ENCODE data around the gene PSMB5.

Gene PSMB5

DNA sequence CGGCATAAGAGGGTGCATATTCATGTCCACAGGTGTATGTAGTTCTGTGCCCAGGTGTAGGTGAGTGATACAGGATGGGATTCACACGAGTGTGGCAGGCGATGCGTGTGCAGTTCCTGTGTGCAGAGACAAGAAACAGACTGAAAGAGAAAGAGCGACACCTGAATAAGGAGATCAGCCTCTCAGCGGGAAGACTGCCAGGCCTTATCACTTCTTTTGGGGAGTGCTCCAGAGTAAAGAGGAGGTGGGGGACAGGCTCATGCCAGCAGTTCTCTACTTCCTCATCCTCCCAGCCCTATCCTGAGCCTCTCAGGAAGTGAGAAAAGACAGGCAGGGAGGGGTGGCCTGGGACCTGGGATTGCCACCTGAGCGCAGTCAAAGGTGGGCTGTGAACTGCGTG lies 10.1 kb upstream of the PSMB5 start:
- no peak for DNase-seq (ENCODE audit: low read depth in 1 of 2, low spot score in 1 of 2)

DNA sequence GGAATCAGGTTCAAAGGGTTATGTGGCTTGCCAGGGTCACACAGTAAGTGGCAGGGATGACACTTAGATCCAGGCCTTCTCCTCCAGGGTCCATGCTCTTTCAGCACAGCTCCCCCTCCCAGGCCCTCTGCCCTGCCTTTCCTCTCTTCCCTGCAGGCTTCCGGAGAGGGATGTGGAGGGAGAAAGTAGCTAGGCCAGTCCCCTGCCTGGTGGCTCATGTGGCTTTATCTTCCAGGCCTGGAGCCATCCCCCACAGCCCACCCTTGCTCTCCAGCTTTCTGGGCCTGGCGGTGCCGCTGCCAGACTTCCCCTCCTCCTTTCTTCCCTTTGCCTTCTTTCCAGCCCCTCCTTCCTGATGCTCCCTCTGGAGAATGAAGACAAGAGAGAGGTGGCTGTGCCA lies 9.1 kb upstream of the PSMB5 start:
- no peak for DNase-seq (ENCODE audit: low read depth in 1 of 2, low spot score in 1 of 2)

DNA sequence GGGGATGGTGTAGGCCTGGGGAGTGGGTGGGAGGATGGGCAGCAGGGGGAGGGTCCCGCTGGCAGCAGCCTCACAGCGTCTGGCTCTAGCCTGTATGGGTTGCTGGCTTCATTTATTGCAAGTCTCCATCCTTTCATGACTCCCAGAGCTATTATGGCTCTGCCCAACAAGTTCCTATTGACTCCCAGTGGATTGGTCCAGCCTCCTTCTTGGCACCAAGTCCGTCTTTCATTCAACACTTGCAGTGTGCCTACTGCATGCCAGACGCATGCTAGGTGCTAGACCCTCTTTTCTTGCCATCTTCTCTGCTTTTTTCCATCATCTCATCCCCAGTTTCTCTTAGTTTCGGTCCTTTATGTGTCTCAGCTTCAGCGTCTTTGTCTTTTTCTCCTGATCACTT lies 8.4 kb upstream of the PSMB5 start:
- DNase-seq (ENCODE audit: low read depth in 1 of 2, low spot score in 1 of 2), result no peak

DNA sequence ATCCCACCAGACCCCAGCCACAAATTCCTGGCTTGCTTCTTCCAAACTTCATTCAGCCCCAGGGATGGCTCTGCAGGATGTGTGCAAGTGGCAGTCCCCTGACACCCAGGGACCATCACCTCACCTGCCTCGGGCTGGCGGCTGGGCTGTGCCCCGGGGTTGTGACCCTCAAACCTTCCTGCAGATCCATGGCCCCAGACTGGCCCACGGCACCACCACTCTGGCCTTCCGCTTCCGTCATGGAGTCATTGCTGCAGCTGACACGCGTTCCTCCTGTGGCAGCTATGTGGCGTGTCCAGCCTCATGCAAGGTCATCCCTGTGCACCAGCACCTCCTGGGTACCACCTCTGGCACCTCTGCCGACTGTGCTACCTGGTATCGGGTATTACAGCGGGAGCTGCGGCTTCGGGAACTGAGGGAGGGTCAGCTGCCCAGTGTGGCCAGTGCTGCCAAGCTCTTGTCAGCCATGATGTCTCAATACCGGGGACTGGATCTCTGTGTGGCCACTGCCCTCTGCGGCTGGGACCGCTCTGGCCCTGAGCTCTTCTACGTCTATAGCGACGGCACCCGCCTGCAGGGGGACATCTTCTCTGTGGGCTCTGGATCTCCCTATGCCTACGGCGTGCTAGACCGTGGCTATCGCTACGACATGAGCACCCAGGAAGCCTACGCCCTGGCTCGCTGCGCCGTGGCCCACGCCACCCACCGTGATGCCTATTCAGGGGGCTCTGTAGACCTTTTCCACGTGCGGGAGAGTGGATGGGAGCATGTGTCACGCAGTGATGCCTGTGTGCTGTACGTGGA lies 7.7 kb upstream of the PSMB5 start, which contains the start of gene PSMB11:
TSS of gene PSMB11 (plus strand) at position 51 of the 804 bp plus-strand sequence. CDS start at position 65, 14 bp downstream.
- no peak for DNase-seq (ENCODE audit: low read depth in 1 of 2, low spot score in 1 of 2)

DNA sequence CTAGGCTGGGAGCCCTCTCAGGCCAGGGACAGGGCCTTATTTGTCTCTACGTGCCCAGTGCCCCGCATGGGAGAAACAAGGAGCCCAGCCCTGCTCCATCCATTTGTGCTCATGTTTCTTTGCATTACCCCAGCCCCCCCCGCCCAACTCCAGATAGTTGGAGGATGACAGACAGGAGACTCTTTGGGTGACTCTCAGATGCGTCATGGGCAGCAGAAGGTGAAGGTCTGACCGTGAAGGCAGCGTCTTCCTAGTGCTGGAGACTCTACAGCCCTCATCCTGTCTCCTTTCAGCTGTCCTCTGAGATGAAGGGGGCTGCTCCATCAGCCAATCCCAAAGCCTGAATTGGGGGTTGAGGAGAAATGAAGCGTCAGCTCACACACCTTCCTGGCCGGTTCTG lies 7.0 kb upstream of the PSMB5 start:
- DNase-seq (ENCODE audit: low read depth in 1 of 2, low spot score in 1 of 2), result no peak

DNA sequence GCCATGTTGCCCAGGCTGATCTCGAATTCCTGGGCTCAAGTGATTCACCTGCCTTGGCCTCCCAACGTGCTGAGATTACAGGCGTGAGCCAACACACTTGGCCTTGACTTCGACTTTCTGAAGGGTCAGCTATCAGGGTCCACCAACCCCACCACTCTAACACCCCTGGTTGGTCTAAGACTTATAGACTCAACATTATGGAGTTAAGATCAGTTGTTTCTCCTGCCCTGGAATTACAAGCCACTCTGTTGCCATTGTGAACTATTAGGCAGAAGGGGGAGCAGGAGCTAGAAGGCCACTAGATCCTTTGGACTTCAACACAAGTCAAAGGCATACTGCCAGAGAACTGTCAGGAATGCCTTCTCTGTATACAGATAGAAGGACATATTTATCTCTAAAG lies 5.4 kb upstream of the PSMB5 start:
- no peak for DNase-seq (ENCODE audit: low read depth in 1 of 2, low spot score in 1 of 2)

DNA sequence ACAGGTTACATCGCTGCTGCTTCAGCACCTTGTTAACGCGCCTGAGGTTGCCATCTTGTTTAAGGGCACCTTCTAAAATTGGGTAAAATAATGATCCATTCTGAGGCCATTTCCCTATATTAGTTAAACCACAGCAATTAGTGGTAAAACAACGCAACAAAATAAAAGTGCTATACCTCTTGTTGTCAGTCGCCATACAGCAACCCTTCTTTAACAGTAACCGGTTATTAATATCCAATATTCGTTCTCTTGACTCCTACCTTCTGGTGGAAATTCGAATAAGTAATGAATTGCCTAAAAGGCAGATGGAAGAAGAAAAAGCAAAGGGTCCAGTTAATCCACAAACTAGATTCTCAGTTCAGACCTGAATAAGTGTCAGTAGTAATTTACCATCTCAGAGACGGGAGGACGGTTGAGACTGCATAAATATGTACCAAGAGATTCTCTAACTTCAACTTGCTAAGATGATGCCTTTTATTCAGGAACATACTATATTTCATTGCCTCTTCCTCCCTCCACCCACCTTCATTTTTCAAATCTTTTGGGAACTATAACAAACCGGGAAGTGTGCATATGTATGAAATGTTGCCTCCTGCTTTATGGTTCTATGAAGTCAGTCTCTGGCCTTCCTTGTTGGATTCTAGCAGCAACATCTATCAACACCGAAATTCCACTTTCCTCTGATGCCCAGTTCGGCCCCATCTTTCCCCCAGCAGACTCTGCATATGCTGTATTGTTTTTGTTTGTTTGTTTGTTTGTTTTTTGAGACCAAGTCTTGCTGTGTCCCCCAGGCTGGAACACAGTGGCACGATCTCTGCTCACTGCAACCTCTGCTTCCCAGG lies 824 bp upstream of the PSMB5 start:
- DNase-seq (ENCODE audit: low read depth in 1 of 2, low spot score in 1 of 2), result no peak

DNA sequence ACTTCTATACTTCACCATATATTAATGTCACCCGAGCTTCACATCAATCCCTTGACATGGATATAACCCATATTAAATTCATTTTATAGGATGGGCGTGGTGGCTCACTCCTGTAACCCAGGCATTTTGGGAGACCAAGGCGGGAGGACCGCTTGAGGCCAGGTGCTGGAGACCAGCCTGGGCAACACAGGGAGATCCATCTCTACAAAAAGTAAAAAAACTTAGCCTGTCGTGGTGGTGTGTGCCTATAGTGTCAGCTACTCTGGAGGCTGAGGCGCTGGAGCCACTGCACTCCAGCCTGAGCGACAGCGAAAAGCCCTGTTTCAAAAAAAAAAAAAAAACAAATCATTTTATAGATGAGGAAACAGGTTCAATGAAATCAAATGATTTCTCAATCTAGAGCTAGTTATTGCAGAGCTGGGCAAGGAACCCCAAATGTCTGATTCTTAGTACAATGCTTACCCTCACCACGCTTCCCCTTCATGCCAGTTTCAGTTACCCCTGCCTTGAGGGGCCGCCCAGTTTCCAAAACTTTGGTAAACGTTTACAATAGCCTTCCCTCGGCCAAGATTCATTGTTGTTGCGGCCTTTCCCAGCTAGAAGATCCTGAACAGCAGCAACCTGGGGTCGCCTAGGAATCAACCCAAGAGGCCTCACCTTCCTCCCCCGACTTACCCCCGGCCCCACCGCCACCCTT lies 751 bp downstream of the PSMB5 start:
- no peak for DNase-seq (ENCODE audit: low read depth in 1 of 2, low spot score in 1 of 2)

DNA sequence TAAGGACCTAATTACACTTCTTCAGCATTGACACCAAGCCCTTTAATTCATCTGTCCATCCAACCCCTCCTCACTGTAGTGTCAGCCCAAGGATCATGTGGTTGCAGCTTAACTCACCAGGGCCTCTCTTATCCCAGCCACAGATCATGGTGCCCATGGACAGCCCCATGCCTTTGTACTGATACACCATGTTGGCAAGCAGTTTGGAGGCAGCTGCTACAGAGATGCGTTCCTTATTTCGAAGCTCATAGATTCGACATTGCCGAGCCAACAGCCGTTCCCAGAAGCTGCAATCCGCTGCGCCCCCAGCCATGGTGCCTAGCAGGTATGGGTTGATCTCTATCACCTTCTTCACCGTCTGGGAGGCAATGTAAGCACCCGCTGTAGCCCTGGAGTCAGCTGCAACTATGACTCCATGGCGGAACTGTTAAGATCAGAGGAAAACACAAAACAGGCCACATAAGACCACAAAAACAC lies 1.4 kb downstream of the PSMB5 start:
- no peak for DNase-seq (ENCODE audit: low read depth in 1 of 2, low spot score in 1 of 2)

DNA sequence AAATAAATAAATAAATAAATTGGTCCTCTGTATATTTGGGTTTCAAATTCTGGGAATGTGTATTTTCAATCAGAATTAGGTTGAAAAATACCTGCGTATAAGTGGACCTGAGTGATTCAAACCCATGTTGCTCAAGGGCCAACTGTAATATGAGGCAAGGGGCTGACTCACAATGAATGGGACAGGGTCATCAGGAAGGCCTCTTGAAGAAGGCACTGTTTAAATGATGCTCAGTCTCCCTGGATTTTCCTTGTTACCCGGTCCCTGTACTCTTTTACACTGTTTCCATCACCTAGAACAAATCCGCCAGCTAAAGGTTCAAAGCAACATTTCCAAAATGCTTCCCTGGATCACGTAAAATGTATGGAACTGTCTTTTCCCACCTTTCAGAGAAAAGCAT lies 3.8 kb downstream of the PSMB5 start:
- DNase-seq (ENCODE audit: low read depth in 1 of 2, low spot score in 1 of 2), result no peak

DNA sequence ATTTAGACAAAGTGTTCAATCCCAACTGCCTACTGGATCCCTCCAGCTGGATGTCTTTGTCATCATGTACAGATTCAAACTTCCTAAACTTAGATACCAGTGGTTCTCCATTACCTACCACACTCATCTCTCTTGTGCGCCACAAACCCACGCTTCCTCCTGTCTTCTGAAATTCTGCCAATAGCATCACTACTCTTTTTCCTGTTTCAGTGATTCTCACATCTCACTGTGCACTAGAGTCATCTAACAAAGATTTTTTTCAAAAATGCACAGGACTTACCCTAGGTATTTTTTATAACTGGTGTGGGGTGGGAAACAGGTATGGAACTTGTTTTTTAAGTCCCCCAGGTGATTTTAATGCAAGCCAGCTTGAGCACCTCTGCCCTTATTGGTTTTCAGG lies 5.9 kb downstream of the PSMB5 start:
- no peak for DNase-seq (ENCODE audit: low read depth in 1 of 2, low spot score in 1 of 2)

DNA sequence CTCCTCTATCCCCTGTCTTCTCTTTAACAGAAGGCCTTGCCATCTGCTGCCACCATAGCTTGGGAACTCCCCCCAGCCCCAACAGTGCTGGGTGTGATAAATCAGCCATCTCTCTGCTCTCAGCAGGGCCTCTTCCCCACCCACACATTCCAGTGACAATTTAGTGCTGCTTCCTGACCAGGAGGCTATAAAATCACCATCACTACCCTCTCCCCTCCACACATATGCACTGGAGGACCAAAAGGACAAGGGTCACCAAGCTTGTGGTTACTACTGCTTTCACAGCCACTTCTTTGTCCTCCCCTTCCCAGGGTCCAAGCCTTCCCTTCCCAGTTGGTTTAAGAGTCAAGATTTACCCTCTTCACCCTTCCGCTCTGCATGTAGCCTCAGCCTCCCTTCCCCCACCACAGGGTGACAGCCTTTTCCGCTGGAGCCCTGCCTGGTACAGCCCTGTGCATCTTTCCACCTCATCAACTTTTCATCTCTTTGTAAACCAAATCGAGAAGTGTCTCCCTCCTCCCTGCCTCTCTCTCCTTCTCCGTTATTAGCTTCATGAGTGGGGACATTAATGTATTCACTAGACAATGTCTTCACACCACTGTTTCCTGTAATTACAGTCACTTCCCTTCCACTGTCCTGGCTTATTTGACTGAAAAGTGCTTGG lies 9.4 kb downstream of the PSMB5 start:
- DNase-seq (ENCODE audit: low read depth in 1 of 2, low spot score in 1 of 2), result no peak

DNA sequence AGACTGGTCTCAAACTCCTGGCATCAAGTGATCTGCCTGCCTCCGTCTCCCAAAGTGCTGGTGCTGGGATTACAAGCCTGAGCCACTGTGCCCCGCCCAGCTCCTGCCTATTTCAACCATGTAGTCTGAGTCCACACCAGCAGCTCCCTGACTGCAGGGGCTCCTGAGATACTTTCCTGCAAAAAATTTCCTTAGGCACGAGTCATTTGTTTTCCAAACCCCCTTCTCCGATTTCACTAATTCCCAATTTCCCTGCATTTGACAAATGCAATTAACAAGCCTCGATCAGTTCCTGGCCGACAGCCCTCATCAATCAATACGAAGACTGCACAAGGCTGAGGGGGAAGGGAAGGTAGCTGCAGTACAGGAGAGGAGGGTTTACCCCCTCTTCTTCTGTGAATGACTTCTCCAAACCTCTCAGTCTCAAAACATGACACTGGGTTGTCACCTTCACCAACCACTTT lies 10.1 kb downstream of the PSMB5 start:
- DNase-seq (ENCODE audit: low read depth in 1 of 2, low spot score in 1 of 2), result no peak

DNA sequence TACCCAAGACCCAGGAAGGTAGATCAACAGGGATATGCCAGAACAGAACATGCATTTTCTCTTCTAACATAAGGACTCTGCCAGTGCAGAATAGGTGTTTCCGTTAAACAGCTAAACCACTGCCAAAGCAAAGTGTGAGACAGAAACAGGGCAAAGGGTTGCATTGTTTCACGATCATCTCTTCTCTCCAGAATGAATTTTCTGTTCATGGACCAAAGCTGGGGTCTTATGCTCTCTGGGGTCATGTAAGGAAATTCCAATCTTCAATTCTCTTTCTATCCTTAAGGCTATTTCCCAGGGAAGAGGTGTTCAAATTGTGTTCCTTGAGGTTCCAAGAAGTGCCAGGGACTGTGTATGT lies 10.9 kb downstream of the PSMB5 start:
- no peak for DNase-seq (ENCODE audit: low read depth in 1 of 2, low spot score in 1 of 2)

DNA sequence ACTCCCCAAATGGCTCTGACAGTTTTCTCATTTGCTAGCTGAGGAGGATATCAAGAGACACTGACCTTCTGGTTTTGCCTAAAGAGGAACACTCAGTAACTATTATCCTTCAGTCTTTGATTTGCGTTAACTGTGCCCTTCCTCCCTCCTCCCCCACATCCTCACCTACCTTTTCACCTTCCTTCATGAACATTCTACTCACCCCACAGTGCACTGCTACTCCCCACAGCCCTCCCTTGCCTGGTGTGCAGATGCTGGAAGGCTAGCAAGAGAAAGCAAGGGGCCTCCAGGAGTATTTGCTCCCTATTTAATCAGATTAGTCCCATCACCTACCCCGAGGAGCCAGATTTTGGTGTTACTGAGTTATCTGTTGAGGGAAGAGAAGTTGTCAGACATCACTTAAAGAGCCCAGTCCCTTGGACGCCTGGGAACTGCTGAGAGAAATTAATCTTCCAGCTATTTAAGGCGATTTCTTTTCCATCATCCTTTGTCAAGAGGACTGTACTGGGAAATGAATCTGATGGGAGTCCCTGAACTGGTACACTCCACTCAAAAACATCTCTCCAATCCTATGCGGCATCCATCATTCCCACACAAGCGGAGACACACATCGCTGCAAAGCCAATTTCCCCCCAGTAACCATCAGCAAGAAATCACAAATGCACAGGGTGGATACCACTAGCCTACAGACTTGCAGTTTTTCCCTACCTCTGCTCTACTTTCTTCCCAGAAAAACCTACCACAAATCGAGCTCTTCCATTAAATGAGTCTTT lies 11.5 kb downstream of the PSMB5 start:
- no peak for DNase-seq (ENCODE audit: low read depth in 1 of 2, low spot score in 1 of 2)

DNA sequence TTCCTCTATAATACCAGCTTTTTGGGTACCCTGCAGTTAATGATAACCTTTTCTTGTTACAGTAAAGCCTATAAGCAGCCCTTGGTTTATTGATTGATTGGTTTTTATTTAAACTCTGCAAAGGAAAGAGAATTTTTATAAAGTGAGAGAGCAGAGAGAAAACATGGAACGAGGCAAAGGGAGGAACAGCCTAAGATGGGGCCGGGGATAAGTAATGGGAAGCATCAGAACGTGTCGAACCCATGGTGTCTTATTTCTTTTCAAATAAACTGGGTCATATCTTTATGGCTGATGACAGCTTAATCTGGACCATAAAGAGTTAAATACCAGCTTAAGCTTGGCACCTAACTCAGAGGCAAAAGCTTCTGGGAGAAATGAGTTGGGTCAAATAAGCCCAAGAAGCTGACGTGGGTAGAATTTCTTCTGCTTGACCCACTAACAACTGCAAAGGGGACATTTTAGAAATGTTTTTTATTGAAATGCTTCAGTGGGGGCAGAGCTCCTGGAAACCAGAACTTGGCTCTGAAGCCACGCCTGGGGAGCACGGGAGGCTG lies 12.7 kb downstream of the PSMB5 start:
- DNase-seq (ENCODE audit: low read depth in 1 of 2, low spot score in 1 of 2), result no peak

DNA sequence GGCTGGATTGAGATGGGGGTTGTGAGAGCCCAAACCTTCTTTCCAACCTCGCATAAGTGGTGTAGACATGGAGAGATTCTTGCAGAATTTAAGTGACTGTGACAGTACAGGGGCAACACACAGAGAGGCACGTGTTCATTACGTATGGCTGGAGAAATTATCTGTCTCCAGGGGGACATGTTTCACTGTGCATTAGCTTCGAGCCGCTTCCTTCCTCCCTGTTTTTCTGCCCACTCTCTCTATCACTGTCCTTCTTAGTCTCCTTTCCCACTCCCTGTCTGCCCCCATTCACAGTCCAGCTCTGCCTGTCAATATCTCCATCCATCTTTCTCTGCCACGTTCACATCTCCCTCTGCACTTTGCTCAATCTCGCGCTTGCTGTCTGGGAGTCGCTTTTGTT lies 13.3 kb downstream of the PSMB5 start:
- no peak for DNase-seq (ENCODE audit: low read depth in 1 of 2, low spot score in 1 of 2)

DNA sequence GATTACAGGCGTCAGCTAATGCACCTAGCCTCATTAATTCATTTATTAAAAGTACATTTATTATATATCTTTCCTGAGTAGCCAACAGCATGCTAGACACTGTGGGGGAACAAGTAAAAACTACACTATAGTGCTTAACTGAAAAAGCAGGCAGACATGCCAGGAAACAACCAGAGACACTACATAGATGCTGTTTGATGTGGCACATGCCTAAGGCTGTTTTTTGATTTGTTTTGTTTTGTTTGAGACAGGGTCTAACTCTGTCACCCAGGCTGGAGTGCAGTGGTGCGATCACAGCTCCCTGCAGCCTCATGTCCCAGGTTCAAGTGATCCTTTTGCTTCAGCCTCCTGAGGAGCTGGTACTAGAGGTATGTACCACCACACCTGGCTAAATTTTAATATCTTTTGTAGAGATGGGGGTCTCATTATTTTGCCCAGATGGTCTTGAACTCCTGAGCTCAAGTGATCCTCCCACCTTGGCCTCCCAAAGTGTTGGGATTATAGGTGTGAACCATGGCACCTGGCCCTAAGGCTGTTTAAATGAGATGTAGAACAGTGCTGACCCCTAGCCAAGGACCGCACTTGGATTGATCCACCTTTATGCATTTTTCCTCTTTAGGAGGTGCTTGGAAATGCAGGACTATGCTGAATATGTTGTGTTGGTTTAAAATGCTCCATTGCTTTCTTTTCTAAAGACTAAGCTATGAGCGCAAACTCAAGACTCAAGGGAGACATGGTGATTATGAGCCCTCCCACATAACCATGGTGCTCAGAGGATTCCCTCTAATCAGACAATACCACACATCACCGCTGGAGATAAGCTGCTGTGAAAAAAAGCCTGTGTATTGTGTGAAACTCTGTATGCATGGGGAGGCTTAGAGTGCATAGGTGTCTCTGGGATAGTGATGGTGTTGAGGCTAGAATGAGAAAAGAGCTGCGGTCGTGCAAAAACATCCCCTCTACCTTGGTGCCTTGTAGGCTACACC lies 14.3 kb downstream of the PSMB5 start:
- DNase-seq (ENCODE audit: low read depth in 1 of 2, low spot score in 1 of 2), result no peak

DNA sequence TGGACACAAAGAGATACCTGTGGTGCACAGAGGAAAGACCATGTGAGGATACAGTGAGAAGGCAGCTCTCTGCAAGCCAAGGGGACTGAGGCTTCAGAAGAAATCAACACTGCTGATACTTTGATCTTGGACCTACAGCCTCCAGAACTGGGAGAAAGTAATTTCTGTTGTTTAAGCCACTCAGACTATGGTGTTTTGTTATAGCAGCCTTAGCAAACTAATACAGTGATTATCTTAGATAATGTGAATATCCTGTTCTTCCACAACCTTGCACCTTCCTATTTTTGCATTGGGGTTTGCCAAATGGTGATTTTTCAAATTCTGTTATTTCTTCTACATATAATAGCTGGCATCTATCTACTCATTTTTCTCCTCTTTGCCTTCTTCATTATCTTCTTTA lies 16.6 kb downstream of the PSMB5 start:
- no peak for DNase-seq (ENCODE audit: low read depth in 1 of 2, low spot score in 1 of 2)
